Gastroesophageal sphincter (tissue), 4 donors: ENCODE results near the gene ACBD5. TPM values are rescaled to one million over a fixed set of nuclear protein-coding genes. Genes with fewer than 3 reads are reported as not detected.

Experiments used
- ATAC-seq: fragments of 150-250 bp; one replicate; pipeline ENCODE4 v1.9.1; 2016; ENCODE audit warnings: mild to moderate bottlenecking, moderate library complexity
- H3K27ac ChIP-seq, 4 donors: fragments of 200-600 bp; sonication (generic) in 3 of 4; 1 replicate in 3 of 4; 2 replicates in 1 of 4; pipeline ENCODE4 v1.5.1; 2016 to 2019
- H3K27me3 ChIP-seq: fragments of 200-600 bp; sonication (generic); one replicate; pipeline ENCODE4 v1.5.1; 2019
- H3K36me3 ChIP-seq, 2 donors: fragments of 200-600 bp; sonication (generic); one replicate each; pipeline ENCODE4 v1.5.1; 2019; ENCODE audit warnings: control low read depth in 1 of 2
- H3K4me1 ChIP-seq, 3 donors: fragments of 200-600 bp; sonication (generic); 1 replicate in 2 of 3; 2 replicates in 1 of 3; pipeline ENCODE4 v1.5.1; 2016 to 2019; ENCODE audit warnings: control low read depth in 2 of 3
- H3K4me3 ChIP-seq, 2 donors: fragments of 200-600 bp; sonication (generic); one replicate each; pipeline ENCODE4 v1.5.1; 2019; ENCODE audit warnings: mild to moderate bottlenecking in 1 of 2, moderate library complexity in 1 of 2
- H3K9me3 ChIP-seq, 3 donors: fragments of 200-600 bp; sonication (generic); one replicate each; pipeline ENCODE4 v1.5.1; 2017 to 2019; ENCODE audit warnings: control low read depth in 2 of 3
- EP300 ChIP-seq: sonication (generic); formaldehyde crosslinking; IDR thresholded peaks from one replicate; pipeline ENCODE4 v1.6.1; 2017; ENCODE audit warnings: antibody characterized with exemption, mild to moderate bottlenecking
- POLR2A ChIP-seq, 2 donors: fragments of 450-650 bp; IDR thresholded peaks; one replicate each; pipeline ENCODE4 v1.6.1; 2017; ENCODE audit warnings: antibody characterized with exemption in 2 of 2, mild to moderate bottlenecking in 2 of 2, moderate library complexity in 1 of 2
- POLR2AphosphoS5 ChIP-seq: sonication (generic); formaldehyde crosslinking; IDR thresholded peaks from one replicate; pipeline ENCODE4 v1.6.1; 2017; ENCODE audit warnings: antibody characterized with exemption
- WGBS, 2 donors: methylation state at CpG; one replicate each; pipeline ENCODE4 v1.1.5; 2018; ENCODE audit warnings: low coverage in 1 of 2; 5-methylcytosine and 5-hydroxymethylcytosine counted together
- total RNA-seq, 4 donors: library from RNA; depleted of rRNA; stranded (reverse); fragments of >200 nt; gene quantifications; one replicate each; pipeline ENCODE4 v1.1.0, GENCODE V29; 2016
- TF ChIP-seq, protein P1 (sequence below), 4 experiments: fragments of 200-600 bp in 2 of 4; fragments of 450-650 bp in 2 of 4; sonication (generic) in 1 of 4; IDR thresholded peaks; one replicate each; pipeline ENCODE4 v1.5.1; 2017 to 2019; ENCODE audit warnings: antibody characterized with exemption in 4 of 4, mild to moderate bottlenecking in 2 of 4, moderate library complexity in 2 of 4

Gene ACBD5
- total RNA-seq, 4 donors from 2014 or later: 14.9 to 34.0 (median 20.2) TPM

DNA sequence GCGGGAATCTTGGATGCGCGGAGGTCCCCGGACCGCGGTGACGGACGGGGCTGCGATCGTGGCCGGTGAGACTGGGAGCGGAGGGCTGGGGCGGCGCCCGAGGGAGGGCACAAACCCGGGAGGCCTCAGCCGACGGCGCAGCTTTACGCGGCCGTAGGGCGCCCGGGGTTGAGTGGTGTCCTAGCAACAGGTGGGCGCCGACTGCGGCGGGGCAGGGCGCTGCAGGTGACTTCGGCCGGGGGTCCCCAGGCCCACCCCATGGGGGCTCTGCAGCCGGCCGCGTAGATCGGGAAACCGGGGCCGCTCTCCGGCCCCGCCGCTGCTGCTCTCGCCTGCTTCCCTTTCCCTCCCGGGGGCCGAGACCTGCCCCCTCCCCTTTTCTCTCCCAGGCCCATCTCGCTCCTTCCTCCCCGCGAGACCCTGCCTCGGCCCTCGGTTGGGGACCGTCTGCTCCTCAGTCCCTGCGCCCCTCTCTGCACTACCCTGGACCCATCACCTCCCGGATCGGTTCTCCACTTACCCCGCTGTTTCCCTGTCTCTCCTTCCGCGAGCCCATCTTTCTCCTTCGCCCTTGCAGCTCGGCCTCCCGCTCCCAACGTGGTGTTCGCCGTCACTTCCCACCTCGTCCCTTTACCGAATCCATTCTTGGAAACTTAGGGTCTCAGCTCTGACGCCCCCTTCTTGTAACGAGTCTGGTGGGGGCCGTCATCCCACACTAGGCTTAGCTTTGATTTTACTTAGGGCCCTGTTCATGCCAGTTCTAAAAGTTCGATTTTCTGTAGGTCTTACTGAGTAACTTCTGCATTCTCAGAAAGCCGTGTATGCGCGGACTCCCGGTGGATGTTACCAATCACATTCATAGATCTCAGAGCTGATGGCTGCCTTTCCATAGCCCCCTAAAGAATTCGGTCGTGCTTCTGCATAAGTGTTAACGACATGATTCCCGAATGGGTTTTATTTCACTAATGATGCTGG lies 18.5 kb upstream of the ACBD5 start:
- peak; percentile 86 for ATAC-seq

DNA sequence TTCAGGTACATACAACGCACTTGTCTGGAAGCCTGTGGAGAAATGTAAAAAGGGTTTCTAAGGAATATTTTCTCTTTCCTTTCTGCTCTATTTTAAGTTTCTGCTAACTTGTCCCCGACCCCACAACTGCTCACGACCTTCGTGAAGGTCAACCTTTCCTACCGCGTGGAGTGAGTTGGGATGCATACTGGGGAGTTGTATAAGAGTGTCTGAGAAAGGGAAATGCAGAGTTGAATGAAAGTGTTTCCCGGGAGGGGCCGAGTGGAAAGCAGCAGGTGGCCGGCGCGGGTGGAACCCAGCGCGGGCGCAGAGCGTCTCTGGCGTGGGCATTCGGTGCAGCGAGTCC lies 17.9 kb upstream of the ACBD5 start:
- H3K27ac ChIP-seq: peak overlapping the region in 3 of 4 donors; percentile 61 to 85 (median 84)
- 29% methylated on average over 3 of the region's 18 CpGs; no CpG with 5 or more reads in 1 of the 2 donors for WGBS, 2 donors
- H3K27me3 ChIP-seq: peaks cover 58% of the 10 kb centered on the region
- no peaks in the 10 kb centered on the region for H3K9me3 ChIP-seq
- no peaks in the 10 kb centered on the region for H3K36me3 ChIP-seq
- peak overlapping the region; percentile 40 to 58 for H3K4me3 ChIP-seq
- no peak for TF ChIP-seq POLR2A (IDR thresholded peaks at IDR 0.05)
- no peak for TF ChIP-seq POLR2AphosphoS5
- TF ChIP-seq, protein P1, sequence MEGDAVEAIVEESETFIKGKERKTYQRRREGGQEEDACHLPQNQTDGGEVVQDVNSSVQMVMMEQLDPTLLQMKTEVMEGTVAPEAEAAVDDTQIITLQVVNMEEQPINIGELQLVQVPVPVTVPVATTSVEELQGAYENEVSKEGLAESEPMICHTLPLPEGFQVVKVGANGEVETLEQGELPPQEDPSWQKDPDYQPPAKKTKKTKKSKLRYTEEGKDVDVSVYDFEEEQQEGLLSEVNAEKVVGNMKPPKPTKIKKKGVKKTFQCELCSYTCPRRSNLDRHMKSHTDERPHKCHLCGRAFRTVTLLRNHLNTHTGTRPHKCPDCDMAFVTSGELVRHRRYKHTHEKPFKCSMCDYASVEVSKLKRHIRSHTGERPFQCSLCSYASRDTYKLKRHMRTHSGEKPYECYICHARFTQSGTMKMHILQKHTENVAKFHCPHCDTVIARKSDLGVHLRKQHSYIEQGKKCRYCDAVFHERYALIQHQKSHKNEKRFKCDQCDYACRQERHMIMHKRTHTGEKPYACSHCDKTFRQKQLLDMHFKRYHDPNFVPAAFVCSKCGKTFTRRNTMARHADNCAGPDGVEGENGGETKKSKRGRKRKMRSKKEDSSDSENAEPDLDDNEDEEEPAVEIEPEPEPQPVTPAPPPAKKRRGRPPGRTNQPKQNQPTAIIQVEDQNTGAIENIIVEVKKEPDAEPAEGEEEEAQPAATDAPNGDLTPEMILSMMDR (IDR thresholded peaks at IDR 0.05): no peak
- TF ChIP-seq EP300: no peak
- ATAC-seq: peak; percentile 29
- peaks cover 0 to 14% (median 0%) of the 10 kb centered on the region in 3 donors for H3K4me1 ChIP-seq

More for the DNA sequence above, 18.5 kb upstream of the ACBD5 start:
- Histone ChIP-seq H3K27ac (peak overlapping the region in 3 of 4 donors; percentile 61 to 85 (median 84)), H3K27me3 (peaks cover 59% of the 10 kb centered on the region), H3K9me3 (no peaks in the 10 kb centered on the region), H3K36me3 (no peaks in the 10 kb centered on the region), H3K4me3 (peak overlapping the region; percentile 40 to 58), H3K4me1 (peaks cover 0 to 14% (median 0%) of the 10 kb centered on the region in 3 donors)
- TF ChIP-seq, protein P1 (IDR thresholded peaks at IDR 0.05): no peak
- TF ChIP-seq EP300 (no peak), POLR2AphosphoS5 (no peak), POLR2A (IDR thresholded peaks at IDR 0.05) (no peak)
- 14 to 22% methylated on average over 17 to 34 of the region's 75 CpGs for WGBS, 2 donors

DNA sequence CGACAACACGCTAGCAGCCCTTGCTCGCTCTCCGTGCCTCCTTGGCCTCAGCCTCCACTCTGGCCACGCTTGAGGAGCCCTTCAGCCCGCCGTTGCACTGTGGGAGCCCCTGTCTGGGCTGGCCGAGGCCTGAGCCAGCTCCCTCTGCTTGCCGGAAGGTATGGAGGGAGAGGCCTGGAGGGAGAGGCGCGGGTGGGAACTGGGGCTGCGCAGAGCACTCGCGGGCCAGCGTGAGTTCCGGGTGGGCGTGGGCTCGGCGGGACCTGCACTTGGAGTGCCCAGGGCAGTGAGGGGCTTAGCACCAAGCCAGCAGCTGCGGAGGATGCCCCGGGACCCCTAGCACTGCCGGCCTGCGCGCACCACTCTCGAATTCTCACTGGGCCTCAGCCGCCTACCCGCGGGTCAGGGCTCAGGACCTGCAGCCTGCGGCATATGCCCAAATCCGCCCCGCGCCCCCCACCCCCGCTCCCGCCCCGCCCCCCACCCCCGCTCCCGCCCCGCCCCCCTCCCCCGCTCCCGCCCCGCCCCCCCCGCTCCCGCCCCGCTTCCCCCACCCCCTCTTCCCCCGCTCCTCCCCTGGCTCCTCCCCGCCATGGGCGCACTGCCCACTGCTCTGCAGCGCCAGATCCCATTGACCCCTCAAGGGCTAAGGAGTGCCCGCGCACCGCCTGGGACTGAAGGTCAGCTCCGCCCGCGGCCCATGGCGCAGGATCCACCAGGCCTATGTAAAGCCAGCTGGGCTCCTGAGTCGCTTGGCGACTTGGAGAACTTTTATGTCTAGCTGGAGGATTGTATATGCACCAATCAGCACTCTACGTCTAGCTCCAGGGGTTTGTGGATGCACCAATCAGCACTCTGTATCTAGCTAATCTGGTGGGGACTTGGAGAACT lies 15.9 kb upstream of the ACBD5 start:
- TF ChIP-seq POLR2A (IDR thresholded peaks at IDR 0.05): no peak
- TF ChIP-seq, protein P1 (IDR thresholded peaks at IDR 0.05): no peak
- Histone ChIP-seq H3K4me3 (no peak overlapping the region), H3K4me1 (peaks cover 0 to 14% (median 0%) of the 10 kb centered on the region in 3 donors), H3K36me3 (no peaks in the 10 kb centered on the region), H3K9me3 (no peaks in the 10 kb centered on the region), H3K27me3 (peaks cover 47% of the 10 kb centered on the region), H3K27ac (no peak overlapping the region)
- WGBS, 2 donors: 97 to 100% methylated on average over 1 to 7 of the region's 58 CpGs
- ATAC-seq: no peak

DNA sequence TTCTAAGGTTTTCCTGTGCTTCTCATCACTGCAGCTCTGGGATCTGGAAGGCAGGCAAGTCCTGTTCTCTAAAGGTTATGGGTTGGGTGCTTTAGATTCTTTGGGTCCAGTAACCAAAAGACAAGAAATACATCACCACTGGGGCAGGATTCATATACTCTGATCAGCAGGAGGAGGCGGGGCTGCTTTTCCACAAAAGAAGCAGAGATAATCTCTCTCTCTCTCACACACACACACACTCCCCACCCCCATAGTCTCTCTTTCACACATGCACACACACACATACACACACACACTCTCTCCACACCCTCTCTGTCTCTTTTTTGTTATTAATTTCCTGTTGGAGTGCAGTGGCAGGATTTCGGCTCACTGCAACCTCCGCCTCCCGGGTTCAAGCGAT lies 13.0 kb upstream of the ACBD5 start:
- whole genome bisulfite sequencing, 2 donors: 95 to 97% methylated on average over 3 to 4 of the region's 5 CpGs
- Histone ChIP-seq H3K36me3 (no peaks in the 10 kb centered on the region), H3K4me1 (peaks cover 0 to 4% (median 0%) of the 10 kb centered on the region in 3 donors), H3K27me3 (peaks cover 23% of the 10 kb centered on the region), H3K9me3 (no peaks in the 10 kb centered on the region), H3K27ac (no peak overlapping the region), H3K4me3 (no peak overlapping the region)
- no peak for ATAC-seq
- TF ChIP-seq POLR2A (IDR thresholded peaks at IDR 0.05) (no peak), EP300 (no peak), POLR2AphosphoS5 (no peak)
- TF ChIP-seq, protein P1 (IDR thresholded peaks at IDR 0.05): no peak
